ENCODE measurements around the gene CLDN11. TPM values are rescaled to one million over a fixed set of nuclear protein-coding genes. Genes with fewer than 3 reads are reported as not detected.
A peak's percentile ranks its signal among the peaks of the same experiment; 100 is the strongest.

CLDN11 gene
- total and polyA plus RNA-seq, 3 experiments from 2014 or later, result 0.26 TPM; not detected in 2

GRCh38 chr3:170431054-170431453 is 12.4 kb downstream of the CLDN11 start:
- Histone ChIP-seq H3K4me1 (ENCODE audit: insufficient read depth, low read length) (peaks cover 10% of the 10 kb centered on the region), H3K27ac (ENCODE audit: low read depth, low read length) (no peak overlapping the region), H3K27me3 (ENCODE audit: insufficient read depth, low read length, poor library complexity, severe bottlenecking) (no peaks in the 10 kb centered on the region), H3K9me3 (ENCODE audit: low read length) (no peaks in the 10 kb centered on the region), H3K36me3 (ENCODE audit: insufficient read depth, low read length) (no peaks in the 10 kb centered on the region), H3K4me3 (ENCODE audit: low read length) (no peak overlapping the region)
- ChIA-PET CTCF (interaction anchor here (0.6 to 1.3 kb wide), 2 partner anchors 20 to 245 kb away, joined by 4 to 5 read pairs; no protein-coding TSS in a partner anchor), POLR2A (no interaction called here)
- Mint-ChIP-seq H3K27ac (no peak overlapping the region), H3K27me3 (peaks cover 3 to 14% of the 10 kb centered on the region in 2 donors), H3K4me1 (peaks cover 5 to 16% (median 15%) of the 10 kb centered on the region in 3 donors), H3K9me3 (no peaks in the 10 kb centered on the region), H3K4me3 (no peak overlapping the region), H3K36me3 (no peaks in the 10 kb centered on the region)
- DNase-seq, result no peak

GRCh38 chr3:170432416-170432815 is 13.7 kb downstream of the CLDN11 start:
- Histone ChIP-seq H3K36me3 (ENCODE audit: insufficient read depth, low read length) (no peaks in the 10 kb centered on the region), H3K27me3 (ENCODE audit: insufficient read depth, low read length, poor library complexity, severe bottlenecking) (no peaks in the 10 kb centered on the region), H3K27ac (ENCODE audit: low read depth, low read length) (no peak overlapping the region), H3K4me3 (ENCODE audit: low read length) (no peak overlapping the region), H3K4me1 (ENCODE audit: insufficient read depth, low read length) (peaks cover 10% of the 10 kb centered on the region), H3K9me3 (ENCODE audit: low read length) (no peaks in the 10 kb centered on the region)
- H3K27me3 Mint-ChIP-seq, result peaks cover 6 to 14% of the 10 kb centered on the region in 2 donors
- no peak overlapping the region for H3K4me3 Mint-ChIP-seq
- H3K4me1 Mint-ChIP-seq, result peaks cover 5 to 16% (median 15%) of the 10 kb centered on the region in 3 donors
- no peaks in the 10 kb centered on the region for H3K9me3 Mint-ChIP-seq
- peaks cover 0 to 2% (median 0%) of the 10 kb centered on the region in 3 donors for H3K36me3 Mint-ChIP-seq
- no peak for DNase-seq
- peak overlapping the region in 1 of 8 donors; percentile 41 for H3K27ac Mint-ChIP-seq
- CTCF ChIA-PET, result interaction anchor here (0.6 kb wide), 1 partner anchor 655 kb away, joined by 4 read pairs; no protein-coding TSS in a partner anchor
- POLR2A ChIA-PET, result no interaction called here

GRCh38 chr3:170436697-170437096 is 18.0 kb downstream of the CLDN11 start:
- H3K36me3 ChIP-seq (ENCODE audit: insufficient read depth, low read length), result no peaks in the 10 kb centered on the region
- CTCF ChIA-PET, result no interaction called here
- H3K9me3 ChIP-seq (ENCODE audit: low read length), result no peaks in the 10 kb centered on the region
- Mint-ChIP-seq H3K9me3 (no peaks in the 10 kb centered on the region), H3K27ac (no peak overlapping the region), H3K36me3 (peaks cover 0 to 2% (median 0%) of the 10 kb centered on the region in 3 donors), H3K4me1 (no peaks in the 10 kb centered on the region), H3K27me3 (peaks cover 13 to 34% of the 10 kb centered on the region in 2 donors), H3K4me3 (no peak overlapping the region)
- H3K4me3 ChIP-seq (ENCODE audit: low read length), result no peak overlapping the region
- no peak for DNase-seq
- no peaks in the 10 kb centered on the region for H3K27me3 ChIP-seq (ENCODE audit: insufficient read depth, low read length, poor library complexity, severe bottlenecking)
- no peak overlapping the region for H3K27ac ChIP-seq (ENCODE audit: low read depth, low read length)
- POLR2A ChIA-PET, result no interaction called here
- no peaks in the 10 kb centered on the region for H3K4me1 ChIP-seq (ENCODE audit: insufficient read depth, low read length)

- H3K9me3 Mint-ChIP-seq, result no peaks in the 10 kb centered on the region
- Histone ChIP-seq H3K27me3 (ENCODE audit: insufficient read depth, low read length, poor library complexity, severe bottlenecking) (no peaks in the 10 kb centered on the region), H3K36me3 (ENCODE audit: insufficient read depth, low read length) (no peaks in the 10 kb centered on the region), H3K4me1 (ENCODE audit: insufficient read depth, low read length) (no peaks in the 10 kb centered on the region), H3K9me3 (ENCODE audit: low read length) (no peaks in the 10 kb centered on the region), H3K27ac (ENCODE audit: low read depth, low read length) (no peak overlapping the region), H3K4me3 (ENCODE audit: low read length) (no peak overlapping the region)
- H3K36me3 Mint-ChIP-seq, result peaks cover 0 to 2% (median 0%) of the 10 kb centered on the region in 3 donors
- no peak overlapping the region for H3K27ac Mint-ChIP-seq
- H3K4me3 Mint-ChIP-seq, result no peak overlapping the region
- CTCF ChIA-PET, result no interaction called here
- no peaks in the 10 kb centered on the region for H3K4me1 Mint-ChIP-seq
- POLR2A ChIA-PET, result no interaction called here
- no peak for DNase-seq
- H3K27me3 Mint-ChIP-seq, result peaks cover 18 to 39% of the 10 kb centered on the region in 2 donors
Observed at GRCh38 chr3:170437176-170437575, 18.5 kb downstream of the CLDN11 start.

GRCh38 chr3:170437696-170438407 is 19.2 kb downstream of the CLDN11 start:
- H3K4me1 Mint-ChIP-seq, result no peaks in the 10 kb centered on the region
- peaks cover 18 to 45% of the 10 kb centered on the region in 2 donors for H3K27me3 Mint-ChIP-seq
- no peaks in the 10 kb centered on the region for H3K9me3 Mint-ChIP-seq
- H3K4me3 Mint-ChIP-seq, result no peak overlapping the region
- H3K36me3 ChIP-seq (ENCODE audit: insufficient read depth, low read length), result no peaks in the 10 kb centered on the region
- H3K9me3 ChIP-seq (ENCODE audit: low read length), result no peaks in the 10 kb centered on the region
- H3K27me3 ChIP-seq (ENCODE audit: insufficient read depth, low read length, poor library complexity, severe bottlenecking), result no peaks in the 10 kb centered on the region
- POLR2A ChIA-PET, result no interaction called here
- H3K27ac ChIP-seq (ENCODE audit: low read depth, low read length), result no peak overlapping the region
- no peaks in the 10 kb centered on the region for H3K4me1 ChIP-seq (ENCODE audit: insufficient read depth, low read length)
- DNase-seq, result no peak
- peaks cover 0 to 3% (median 0%) of the 10 kb centered on the region in 3 donors for H3K36me3 Mint-ChIP-seq
- H3K4me3 ChIP-seq (ENCODE audit: low read length), result no peak overlapping the region
- CTCF ChIA-PET, result no interaction called here
- peak overlapping the region in 1 of 8 donors; percentile 7 for H3K27ac Mint-ChIP-seq

- no peak overlapping the region for H3K27ac Mint-ChIP-seq
- POLR2A ChIA-PET, result no interaction called here
- no peak overlapping the region for H3K4me3 Mint-ChIP-seq
- peaks cover 18 to 48% of the 10 kb centered on the region in 2 donors for H3K27me3 Mint-ChIP-seq
- H3K27me3 ChIP-seq (ENCODE audit: insufficient read depth, low read length, poor library complexity, severe bottlenecking), result no peaks in the 10 kb centered on the region
- no peaks in the 10 kb centered on the region for H3K9me3 Mint-ChIP-seq
- CTCF ChIA-PET, result no interaction called here
- H3K36me3 Mint-ChIP-seq, result peaks cover 0 to 3% (median 0%) of the 10 kb centered on the region in 3 donors
- H3K36me3 ChIP-seq (ENCODE audit: insufficient read depth, low read length), result no peaks in the 10 kb centered on the region
- no peaks in the 10 kb centered on the region for H3K4me1 ChIP-seq (ENCODE audit: insufficient read depth, low read length)
- no peaks in the 10 kb centered on the region for H3K4me1 Mint-ChIP-seq
- DNase-seq, result no peak
- no peaks in the 10 kb centered on the region for H3K9me3 ChIP-seq (ENCODE audit: low read length)
- H3K4me3 ChIP-seq (ENCODE audit: low read length), result no peak overlapping the region
- H3K27ac ChIP-seq (ENCODE audit: low read depth, low read length), result no peak overlapping the region
Observed at GRCh38 chr3:170438836-170439235, 20.2 kb downstream of the CLDN11 start.

GRCh38 chr3:170440344-170440743 is 21.7 kb downstream of the CLDN11 start:
- no peaks in the 10 kb centered on the region for H3K9me3 ChIP-seq (ENCODE audit: low read length)
- H3K4me3 ChIP-seq (ENCODE audit: low read length), result no peak overlapping the region
- no peaks in the 10 kb centered on the region for H3K4me1 ChIP-seq (ENCODE audit: insufficient read depth, low read length)
- no peaks in the 10 kb centered on the region for H3K36me3 ChIP-seq (ENCODE audit: insufficient read depth, low read length)
- Mint-ChIP-seq H3K4me3 (no peak overlapping the region), H3K4me1 (no peaks in the 10 kb centered on the region), H3K27ac (no peak overlapping the region), H3K9me3 (no peaks in the 10 kb centered on the region), H3K27me3 (peaks cover 18 to 53% of the 10 kb centered on the region in 2 donors), H3K36me3 (peaks cover 0 to 3% (median 0%) of the 10 kb centered on the region in 3 donors)
- DNase-seq, result no peak
- H3K27me3 ChIP-seq (ENCODE audit: insufficient read depth, low read length, poor library complexity, severe bottlenecking), result no peaks in the 10 kb centered on the region
- CTCF ChIA-PET, result no interaction called here
- POLR2A ChIA-PET, result no interaction called here
- H3K27ac ChIP-seq (ENCODE audit: low read depth, low read length), result no peak overlapping the region

GRCh38 chr3:170441412-170441811 is 22.7 kb downstream of the CLDN11 start:
- Mint-ChIP-seq H3K27ac (no peak overlapping the region), H3K4me1 (no peaks in the 10 kb centered on the region), H3K27me3 (peaks cover 18 to 54% of the 10 kb centered on the region in 2 donors), H3K4me3 (no peak overlapping the region), H3K9me3 (no peaks in the 10 kb centered on the region), H3K36me3 (peaks cover 0 to 3% (median 0%) of the 10 kb centered on the region in 3 donors)
- no peak for DNase-seq
- Histone ChIP-seq H3K27me3 (ENCODE audit: insufficient read depth, low read length, poor library complexity, severe bottlenecking) (no peaks in the 10 kb centered on the region), H3K4me3 (ENCODE audit: low read length) (no peak overlapping the region), H3K4me1 (ENCODE audit: insufficient read depth, low read length) (no peaks in the 10 kb centered on the region), H3K27ac (ENCODE audit: low read depth, low read length) (no peak overlapping the region), H3K9me3 (ENCODE audit: low read length) (no peaks in the 10 kb centered on the region), H3K36me3 (ENCODE audit: insufficient read depth, low read length) (no peaks in the 10 kb centered on the region)
- ChIA-PET CTCF (no interaction called here), POLR2A (no interaction called here)

Measured in CD8-positive, alpha-beta memory T cell (primary cell).